A673 (cell line): ENCODE results near the gene FMN2. TPM values are rescaled to one million over a fixed set of nuclear protein-coding genes. Genes with fewer than 3 reads are reported as not detected.

Experiments
- BruUV-seq: library from RNA; stranded (reverse); fragments of 400-500 nt; replicated peaks from 2 replicates; lab custom pipeline; 2021; lab: Mats Ljungman, UMichigan
- CTCF ChIA-PET: fragments of 300-600 bp; sonication (Branson Sonifier 250); formaldehyde crosslinking; loops from one replicate; lab custom pipeline; 2022; ENCODE audit warnings: antibody characterized with exemption; lab: Charles Lee
- POLR2A ChIA-PET: fragments of 300-600 bp; sonication (Branson Sonifier 250); formaldehyde crosslinking; loops from one replicate; lab custom pipeline; 2022; ENCODE audit warnings: antibody characterized with exemption; ENCODE audit not compliant: low non-redundant PET; lab: Charles Lee
- DNase-seq: peaks from one replicate; pipeline ENCODE4 v3.0.0-alpha.2; 2015; ENCODE audit warnings: low spot score
- H3K27ac ChIP-seq: fragments of 200-600 bp; sonication (generic); 2 replicates; pipeline ENCODE4 v1.5.1; 2016; ENCODE audit warnings: mixed run types, low read depth, mild to moderate bottlenecking, mixed read lengths, antibody characterized with exemption, low read length; ENCODE audit not compliant: poor library complexity, severe bottlenecking
- H3K27me3 ChIP-seq: fragments of 200-600 bp; sonication (generic); replicated peaks from 2 replicates; pipeline ENCODE4 v1.6.1; 2017; ENCODE audit warnings: mixed run types, low read depth, mild to moderate bottlenecking, mixed read lengths, antibody characterized with exemption, low read length; ENCODE audit not compliant: insufficient read depth, poor library complexity
- H3K36me3 ChIP-seq: fragments of 200-600 bp; sonication (generic); 2 replicates; pipeline ENCODE4 v1.6.1; 2016; ENCODE audit warnings: mixed run types, mild to moderate bottlenecking, mixed read lengths, antibody characterized with exemption, low read length; ENCODE audit not compliant: insufficient read depth, poor library complexity, severe bottlenecking
- H3K4me1 ChIP-seq: fragments of 200-600 bp; sonication (generic); 2 replicates; pipeline ENCODE4 v1.6.1; 2017; ENCODE audit warnings: mixed run types, mild to moderate bottlenecking, mixed read lengths, antibody characterized with exemption, low read length; ENCODE audit not compliant: insufficient read depth, poor library complexity, severe bottlenecking
- H3K4me3 ChIP-seq: fragments of 200-600 bp; sonication (generic); 2 replicates; pipeline ENCODE4 v1.5.1; 2016; ENCODE audit warnings: low read depth, mixed run types, mild to moderate bottlenecking, mixed read lengths, low read length; ENCODE audit not compliant: poor library complexity, severe bottlenecking
- H3K9me3 ChIP-seq: fragments of 200-600 bp; sonication (generic); 2 replicates; pipeline ENCODE4 v1.6.1; 2016; ENCODE audit warnings: mixed run types, low read depth, mild to moderate bottlenecking, mixed read lengths, antibody characterized with exemption, low read length; ENCODE audit not compliant: poor library complexity, severe bottlenecking
- CTCF ChIP-seq: fragments of 300-800, 200-600 bp; sonication (generic); conservative IDR thresholded peaks from 2 replicates; pipeline ENCODE4 v1.5.1; 2017; ENCODE audit warnings: low read depth, mild to moderate bottlenecking, antibody characterized with exemption, low read length, moderate library complexity, mixed read lengths
- EZH2 ChIP-seq: fragments of 200-600 bp; sonication (generic); IDR thresholded peaks from 2 replicates; pipeline ENCODE4 v1.6.1; 2017; ENCODE audit warnings: borderline replicate concordance, low read depth, mild to moderate bottlenecking, mixed read lengths, antibody characterized with exemption, low read length; ENCODE audit not compliant: poor library complexity, severe bottlenecking
- intact Hi-C: fragments of 100-400 bp; cut with micrococcal nuclease; formaldehyde crosslinking; loops from one replicate; pipeline ENCODE4 v1.10.0; 2022; ENCODE audit not compliant: unreplicated experiment
- total RNA-seq: library from RNA; stranded (reverse); gene quantifications from 2 replicates; pipeline ENCODE4 v1.2.3, GENCODE V29; 2021

Gene FMN2
- total RNA-seq, 1 experiment from 2014 or later: not detected

GRCh38 chr1:240054109-240054701 is 37.5 kb upstream of the FMN2 start:
- CTCF ChIA-PET: no interaction called here
- Histone ChIP-seq H3K27me3 (no peaks in the 10 kb centered on the region), H3K36me3 (no peaks in the 10 kb centered on the region), H3K4me3 (no peak overlapping the region), H3K9me3 (no peaks in the 10 kb centered on the region), H3K4me1 (no peaks in the 10 kb centered on the region), H3K27ac (no peak overlapping the region)
- intact Hi-C loops: no loop called here
- DNase-seq: no peak
- TF ChIP-seq EZH2 (no peak), CTCF (no peak)
- POLR2A ChIA-PET: no interaction called here
- no TSS peak for BruUV-seq

- no TSS peak for BruUV-seq
- POLR2A ChIA-PET: no interaction called here
- Histone ChIP-seq H3K36me3 (no peaks in the 10 kb centered on the region), H3K4me1 (no peaks in the 10 kb centered on the region), H3K27me3 (no peaks in the 10 kb centered on the region), H3K4me3 (no peak overlapping the region), H3K9me3 (no peaks in the 10 kb centered on the region), H3K27ac (no peak overlapping the region)
- TF ChIP-seq CTCF: no peak
- no peak for TF ChIP-seq EZH2
- no peak for DNase-seq
- intact Hi-C loops: no loop called here
- CTCF ChIA-PET: no interaction called here
Measured at GRCh38 chr1:240055936-240056335, 35.7 kb upstream of the FMN2 start.

- H3K4me1 ChIP-seq: no peaks in the 10 kb centered on the region
- no peak overlapping the region for H3K27ac ChIP-seq
- TF ChIP-seq EZH2: no peak
- no peak for TF ChIP-seq CTCF
- ChIA-PET CTCF (no interaction called here), POLR2A (no interaction called here)
- DNase-seq: no peak
- H3K4me3 ChIP-seq: no peak overlapping the region
- H3K27me3 ChIP-seq: no peaks in the 10 kb centered on the region
- H3K36me3 ChIP-seq: no peaks in the 10 kb centered on the region
- intact Hi-C loops: no loop called here
- no TSS peak for BruUV-seq
- no peaks in the 10 kb centered on the region for H3K9me3 ChIP-seq
Measured at GRCh38 chr1:240056350-240056749, 35.3 kb upstream of the FMN2 start.
